BJ (cell line): ENCODE data around the gene CENPF. TPM values are rescaled to one million over a fixed set of nuclear protein-coding genes. Genes with fewer than 3 reads are reported as not detected.

ENCODE experiments used
- CTCF ChIA-PET: fragments of 350-600 bp; formaldehyde crosslinking; extraction: SDS; loops from one replicate; lab custom pipeline; 2021; ENCODE audit warnings: antibody characterized with exemption, inconsistent platforms; lab: Yijun Ruan, JAX
- POLR2A ChIA-PET: fragments of 300-600 bp; sonication (Branson Sonifier 250); formaldehyde crosslinking; extraction: SDS; loops from one replicate; lab custom pipeline; 2021; ENCODE audit warnings: antibody characterized with exemption; lab: Charles Lee
- DNase-seq: peaks from one replicate; pipeline ENCODE4 v3.0.0-alpha.2; 2011; ENCODE audit warnings: low read depth
- H3K27me3 ChIP-seq: 2 replicates; pipeline ENCODE4 v1.6.0; 2011; ENCODE audit warnings: low read length; ENCODE audit not compliant: control insufficient read depth, insufficient read depth
- H3K36me3 ChIP-seq: 2 replicates; pipeline ENCODE4 v1.5.1; 2011; ENCODE audit warnings: low read length; ENCODE audit not compliant: control insufficient read depth, insufficient read depth
- H3K4me3 ChIP-seq: 2 replicates; pipeline ENCODE4 v1.5.1; 2011; ENCODE audit warnings: low read depth, mild to moderate bottlenecking, control low read depth, low read length
- polyA plus RNA-seq: library from polyadenylated mRNA; depleted of rRNA; stranded (reverse); fragments of >200 nt; gene quantifications from 2 replicates; pipeline ENCODE4 v1.2.3, GENCODE V29; 2011
- TF ChIP-seq, protein P1 (sequence below): IDR thresholded peaks from 2 replicates; pipeline ENCODE4 v1.5.1; 2011; ENCODE audit warnings: low read depth, mild to moderate bottlenecking, control low read depth, inconsistent platforms, low read length, moderate library complexity; ENCODE audit not compliant: insufficient read depth

CENPF gene
- polyA plus RNA-seq, 1 experiment = 10.9 TPM

GRCh38 chr1:214635086-214635485 lies 32.1 kb downstream of the CENPF start:
- TF ChIP-seq, protein P1, sequence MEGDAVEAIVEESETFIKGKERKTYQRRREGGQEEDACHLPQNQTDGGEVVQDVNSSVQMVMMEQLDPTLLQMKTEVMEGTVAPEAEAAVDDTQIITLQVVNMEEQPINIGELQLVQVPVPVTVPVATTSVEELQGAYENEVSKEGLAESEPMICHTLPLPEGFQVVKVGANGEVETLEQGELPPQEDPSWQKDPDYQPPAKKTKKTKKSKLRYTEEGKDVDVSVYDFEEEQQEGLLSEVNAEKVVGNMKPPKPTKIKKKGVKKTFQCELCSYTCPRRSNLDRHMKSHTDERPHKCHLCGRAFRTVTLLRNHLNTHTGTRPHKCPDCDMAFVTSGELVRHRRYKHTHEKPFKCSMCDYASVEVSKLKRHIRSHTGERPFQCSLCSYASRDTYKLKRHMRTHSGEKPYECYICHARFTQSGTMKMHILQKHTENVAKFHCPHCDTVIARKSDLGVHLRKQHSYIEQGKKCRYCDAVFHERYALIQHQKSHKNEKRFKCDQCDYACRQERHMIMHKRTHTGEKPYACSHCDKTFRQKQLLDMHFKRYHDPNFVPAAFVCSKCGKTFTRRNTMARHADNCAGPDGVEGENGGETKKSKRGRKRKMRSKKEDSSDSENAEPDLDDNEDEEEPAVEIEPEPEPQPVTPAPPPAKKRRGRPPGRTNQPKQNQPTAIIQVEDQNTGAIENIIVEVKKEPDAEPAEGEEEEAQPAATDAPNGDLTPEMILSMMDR = no peak
- DNase-seq = no peak
- Histone ChIP-seq H3K36me3 (peaks cover 3% of the 10 kb centered on the region), H3K27me3 (no peaks in the 10 kb centered on the region), H3K4me3 (no peak overlapping the region)
- ChIA-PET CTCF (interaction anchor here (0.7 to 5.7 kb wide), 9 partner anchors 7 to 889 kb away, joined by 3 to 44 read pairs (median 5); no protein-coding TSS in a partner anchor), POLR2A (no interaction called here)

DNA sequence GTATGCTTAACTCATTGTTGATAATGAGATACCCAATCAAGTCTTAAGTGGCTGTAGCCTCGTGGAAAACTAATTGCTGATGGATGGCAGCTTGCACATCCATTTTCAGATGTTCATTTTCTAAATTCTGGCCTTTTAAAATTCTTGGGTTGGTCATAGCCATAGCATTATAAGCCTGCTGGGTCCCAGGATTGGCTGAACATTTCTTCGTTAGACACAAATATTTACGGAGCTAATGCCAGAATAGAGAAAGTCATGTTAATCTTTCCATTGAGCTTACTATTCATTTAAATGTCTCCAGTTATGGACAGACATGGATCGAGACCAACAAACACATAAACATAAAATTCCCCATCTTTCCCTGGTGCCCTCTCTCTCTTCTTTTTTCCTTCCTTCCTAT lies 32.5 kb downstream of the CENPF start:
- no peaks in the 10 kb centered on the region; the same call in none of the 2 replicates for H3K36me3 ChIP-seq
- H3K27me3 ChIP-seq = no peaks in the 10 kb centered on the region
- ChIA-PET CTCF (interaction anchor here (0.7 to 5.7 kb wide), 8 partner anchors 7 to 888 kb away, joined by 3 to 44 read pairs (median 6); no protein-coding TSS in a partner anchor), POLR2A (no interaction called here)
- DNase-seq = no peak
- H3K4me3 ChIP-seq = no peak overlapping the region
- TF ChIP-seq, protein P1 = no peak

- no peak overlapping the region for H3K4me3 ChIP-seq
- H3K27me3 ChIP-seq = no peaks in the 10 kb centered on the region
- no peaks in the 10 kb centered on the region; the same call in 1 of the 2 replicates for H3K36me3 ChIP-seq
- ChIA-PET CTCF (interaction anchor here (1.0 to 5.7 kb wide), 5 partner anchors 8 to 891 kb away, joined by 3 to 44 read pairs (median 6); no protein-coding TSS in a partner anchor), POLR2A (no interaction called here)
- DNase-seq = no peak
- TF ChIP-seq, protein P1 = no peak
Observed at GRCh38 chr1:214636436-214636835, 33.4 kb downstream of the CENPF start.

DNA sequence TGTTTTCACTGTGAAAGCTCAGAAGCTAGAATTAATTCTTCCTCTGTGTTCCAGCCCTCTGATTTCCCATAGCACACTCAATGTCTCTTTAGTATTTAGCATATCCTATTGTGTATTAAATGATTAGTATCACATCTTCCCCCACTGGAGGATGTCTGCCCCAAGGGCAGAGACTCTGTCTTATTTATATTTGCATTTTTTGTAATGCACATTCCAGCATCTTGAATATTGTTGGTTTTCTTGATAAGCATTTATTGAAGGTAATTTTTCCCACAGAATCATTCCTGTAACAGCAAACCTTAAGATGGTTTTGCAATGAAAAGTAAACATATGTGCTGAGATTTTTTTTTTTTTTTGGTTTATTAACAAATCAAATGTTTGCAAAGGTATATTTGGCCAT lies 34.1 kb downstream of the CENPF start:
- CTCF ChIA-PET = interaction anchor here (1.0 to 5.7 kb wide), 6 partner anchors 9 to 892 kb away, joined by 3 to 44 read pairs (median 6); no protein-coding TSS in a partner anchor
- TF ChIP-seq, protein P1 = no peak
- H3K36me3 ChIP-seq = no peaks in the 10 kb centered on the region
- no peaks in the 10 kb centered on the region for H3K27me3 ChIP-seq
- DNase-seq = no peak
- H3K4me3 ChIP-seq = no peak overlapping the region
- POLR2A ChIA-PET = no interaction called here

- no peaks in the 10 kb centered on the region for H3K36me3 ChIP-seq
- CTCF ChIA-PET = interaction anchor here (0.6 to 5.7 kb wide), 19 partner anchors 10 to 1501 kb away, joined by 3 to 44 read pairs (median 3); no protein-coding TSS in a partner anchor
- no peak for DNase-seq
- POLR2A ChIA-PET = interaction anchor here (0.6 kb wide), 1 partner anchor 423 kb away, joined by 3 read pairs; no protein-coding TSS in a partner anchor
- no peak overlapping the region for H3K4me3 ChIP-seq
- TF ChIP-seq, protein P1 = peak; percentile 83
- H3K27me3 ChIP-seq = no peaks in the 10 kb centered on the region
Observed at GRCh38 chr1:214637722-214638458, 34.9 kb downstream of the CENPF start.
